Hepatocyte (in vitro differentiated cells): ENCODE results near the gene EPHB3.

Source experiments
- EZH2 ChIP-seq: fragments of 200-600 bp; sonication (generic); IDR thresholded peaks from 2 replicates; pipeline ENCODE4 v1.6.1; 2016; ENCODE audit warnings: antibody characterized with exemption, mild to moderate bottlenecking, borderline replicate concordance
- EZH2phosphoT487 ChIP-seq: fragments of 200-600 bp; sonication (generic); IDR thresholded peaks from one replicate; pipeline ENCODE4 v1.6.1; 2018; ENCODE audit warnings: antibody characterized with exemption, mild to moderate bottlenecking, low read depth, moderate library complexity; ENCODE audit not compliant: unreplicated experiment, severe bottlenecking
- TF ChIP-seq, protein P1 (sequence below): fragments of 200-600 bp; sonication (generic); IDR thresholded peaks from 2 replicates; pipeline ENCODE4 v1.5.1; 2016; ENCODE audit warnings: antibody characterized with exemption, mild to moderate bottlenecking; ENCODE audit not compliant: poor library complexity

GRCh38 chr3:184593220-184593927 lies 31.8 kb downstream of the EPHB3 start:
- TF ChIP-seq, protein P1, sequence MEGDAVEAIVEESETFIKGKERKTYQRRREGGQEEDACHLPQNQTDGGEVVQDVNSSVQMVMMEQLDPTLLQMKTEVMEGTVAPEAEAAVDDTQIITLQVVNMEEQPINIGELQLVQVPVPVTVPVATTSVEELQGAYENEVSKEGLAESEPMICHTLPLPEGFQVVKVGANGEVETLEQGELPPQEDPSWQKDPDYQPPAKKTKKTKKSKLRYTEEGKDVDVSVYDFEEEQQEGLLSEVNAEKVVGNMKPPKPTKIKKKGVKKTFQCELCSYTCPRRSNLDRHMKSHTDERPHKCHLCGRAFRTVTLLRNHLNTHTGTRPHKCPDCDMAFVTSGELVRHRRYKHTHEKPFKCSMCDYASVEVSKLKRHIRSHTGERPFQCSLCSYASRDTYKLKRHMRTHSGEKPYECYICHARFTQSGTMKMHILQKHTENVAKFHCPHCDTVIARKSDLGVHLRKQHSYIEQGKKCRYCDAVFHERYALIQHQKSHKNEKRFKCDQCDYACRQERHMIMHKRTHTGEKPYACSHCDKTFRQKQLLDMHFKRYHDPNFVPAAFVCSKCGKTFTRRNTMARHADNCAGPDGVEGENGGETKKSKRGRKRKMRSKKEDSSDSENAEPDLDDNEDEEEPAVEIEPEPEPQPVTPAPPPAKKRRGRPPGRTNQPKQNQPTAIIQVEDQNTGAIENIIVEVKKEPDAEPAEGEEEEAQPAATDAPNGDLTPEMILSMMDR: no peak
- TF ChIP-seq EZH2 (no peak), EZH2phosphoT487 (no peak)
